Kidney epithelial cell (primary cell): ENCODE data around the gene SPATA2. TPM values are rescaled to one million over a fixed set of nuclear protein-coding genes. Genes with fewer than 3 reads are reported as not detected.

ENCODE experiments used
- DNase-seq: peaks from one replicate; pipeline ENCODE4 v3.0.0-alpha.2; 2010; ENCODE audit warnings: low read depth
- H3K27me3 ChIP-seq: 2 replicates; pipeline ENCODE4 v1.6.0; 2011; ENCODE audit warnings: low read length; ENCODE audit not compliant: control insufficient read depth, insufficient read depth
- H3K36me3 ChIP-seq: 2 replicates; pipeline ENCODE4 v1.5.1; 2011; ENCODE audit warnings: low read length; ENCODE audit not compliant: control insufficient read depth, insufficient read depth
- H3K4me3 ChIP-seq: 2 replicates; pipeline ENCODE4 v1.5.1; 2011; ENCODE audit warnings: low read depth, mild to moderate bottlenecking, control low read depth, low read length
- CTCF ChIP-seq: IDR thresholded peaks from 2 replicates; pipeline ENCODE4 v1.5.1; 2011; ENCODE audit warnings: mild to moderate bottlenecking, moderate library complexity, low read length, control low read depth, inconsistent platforms; ENCODE audit not compliant: insufficient read depth, poor library complexity, severe bottlenecking
- total RNA-seq: library from RNA; depleted of rRNA; stranded (reverse); fragments of >200 nt; gene quantifications from 2 replicates; pipeline ENCODE4 v1.2.3, GENCODE V29; 2015

Gene SPATA2
- total RNA-seq, 1 donor from 2014 or later = 3.9 TPM

DNA sequence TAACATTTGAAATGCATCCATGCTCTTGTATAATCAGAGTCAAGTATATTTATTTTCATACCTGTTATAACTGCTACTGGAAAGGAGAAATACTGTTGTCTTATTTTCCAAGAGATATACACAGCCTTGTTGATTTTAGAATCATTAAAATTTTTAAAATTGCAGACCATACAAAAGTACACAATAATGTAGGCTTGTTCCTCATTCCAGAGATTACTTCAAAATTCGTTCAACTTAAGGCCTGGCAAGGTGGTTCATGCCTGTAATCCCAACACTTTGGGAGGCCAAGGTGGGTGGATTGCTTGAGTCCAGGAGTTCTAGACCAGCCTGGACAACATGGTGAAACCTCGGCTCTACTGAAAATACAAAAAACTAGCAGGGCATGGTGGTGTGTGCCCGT lies 27.0 kb upstream of the SPATA2 start:
- Histone ChIP-seq H3K27me3 (no peaks in the 10 kb centered on the region), H3K36me3 (peaks cover 1% of the 10 kb centered on the region), H3K4me3 (no peak overlapping the region)
- no peak for TF ChIP-seq CTCF
- DNase-seq = no peak

GRCh38 chr20:49941456-49941855 lies 26.1 kb upstream of the SPATA2 start:
- no peaks in the 10 kb centered on the region for H3K27me3 ChIP-seq
- H3K4me3 ChIP-seq = no peak overlapping the region
- DNase-seq = no peak
- TF ChIP-seq CTCF = no peak
- peaks cover 1% of the 10 kb centered on the region for H3K36me3 ChIP-seq

GRCh38 chr20:49938173-49939163 lies 23.1 kb upstream of the SPATA2 start:
- Histone ChIP-seq H3K4me3 (no peak overlapping the region), H3K27me3 (no peaks in the 10 kb centered on the region), H3K36me3 (no peaks in the 10 kb centered on the region)
- no peak for DNase-seq
- TF ChIP-seq CTCF = no peak

DNA sequence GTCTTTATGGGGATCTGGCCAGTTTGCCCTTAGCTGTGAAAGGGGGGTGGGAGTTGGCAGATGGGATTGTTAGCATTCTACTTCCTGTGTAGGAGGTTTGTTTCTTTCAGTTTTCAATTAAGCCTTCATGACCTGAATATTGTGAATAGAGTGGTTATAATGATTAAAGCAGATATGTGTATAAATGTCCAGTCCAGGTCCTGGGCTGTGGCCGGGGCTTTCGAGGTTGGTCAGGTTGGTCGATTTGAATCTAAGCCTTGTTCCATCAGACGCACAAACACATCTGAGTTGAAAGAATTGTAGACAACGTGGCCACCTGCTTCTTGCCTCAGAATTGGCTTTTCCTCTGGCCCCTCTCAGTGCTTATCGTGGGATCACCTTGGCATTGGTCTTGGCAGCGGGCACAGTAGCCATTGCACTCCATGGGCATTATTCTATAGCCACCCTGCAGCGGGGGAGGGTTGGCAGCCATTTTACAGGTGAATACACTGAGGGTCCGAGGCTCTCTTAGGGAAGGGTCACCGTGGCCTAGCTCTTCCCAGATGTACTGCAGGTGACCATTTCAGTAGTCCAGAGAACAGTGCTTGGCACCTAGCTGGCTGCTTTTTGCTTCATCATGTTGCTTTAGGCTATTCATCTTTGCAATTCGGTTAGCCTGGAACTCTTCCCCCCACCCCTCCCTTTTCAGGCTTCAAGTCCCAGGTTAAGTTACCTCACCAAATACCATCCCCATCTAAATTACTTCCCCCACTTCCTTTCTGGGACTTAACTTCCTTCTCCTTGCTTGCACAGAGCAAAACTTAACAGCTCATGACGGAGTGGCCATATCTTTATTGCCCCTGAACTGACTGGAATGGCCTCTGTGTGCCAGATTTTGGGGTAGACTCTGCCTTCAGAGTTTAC lies 21.9 kb upstream of the SPATA2 start:
- Histone ChIP-seq H3K4me3 (peak overlapping the region; percentile 82), H3K36me3 (no peaks in the 10 kb centered on the region), H3K27me3 (no peaks in the 10 kb centered on the region)
- DNase-seq = no peak
- TF ChIP-seq CTCF = no peak

DNA sequence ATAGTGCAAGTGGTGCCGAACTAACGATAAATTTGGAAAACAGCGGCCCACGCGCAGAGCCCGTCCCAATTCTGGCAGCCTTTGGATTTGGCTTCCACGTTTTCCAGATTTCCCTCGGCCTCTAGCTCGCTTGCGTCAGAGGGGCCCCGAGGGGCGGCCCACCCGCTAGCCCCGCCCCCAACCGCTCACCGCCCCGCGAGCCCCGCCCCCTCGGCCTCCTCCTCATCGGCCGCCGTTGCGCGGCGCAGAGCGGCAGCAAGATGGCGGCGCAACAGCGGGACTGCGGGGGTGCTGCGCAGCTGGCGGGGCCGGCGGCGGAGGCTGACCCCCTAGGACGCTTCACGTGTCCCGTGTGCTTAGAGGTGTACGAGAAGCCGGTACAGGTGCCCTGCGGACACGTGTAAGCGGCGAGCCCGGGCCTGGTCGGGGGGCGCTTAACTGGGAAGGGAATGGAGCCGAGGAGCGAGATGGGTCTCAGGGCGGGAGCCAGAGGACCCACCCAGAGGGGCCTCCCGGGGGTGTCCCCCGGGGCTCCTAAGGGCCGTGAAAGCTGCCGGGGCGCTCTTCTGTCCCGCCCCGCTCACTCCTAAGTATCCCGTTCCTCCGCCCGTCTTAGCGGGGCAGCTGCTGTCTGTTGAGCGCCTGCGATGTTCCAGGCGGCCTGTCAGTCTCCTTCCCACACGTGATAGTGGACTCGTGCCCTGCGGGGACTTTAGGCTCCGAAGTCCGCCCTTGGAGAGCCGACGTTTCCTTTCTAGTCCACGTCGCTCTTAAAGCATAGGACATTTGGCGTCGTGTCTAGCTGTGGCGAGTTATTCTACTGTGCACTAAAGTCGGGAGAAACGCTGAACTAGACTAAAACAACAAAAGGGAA lies 21.1 kb upstream of the SPATA2 start, which contains the start of gene RNF114:
TSS of gene RNF114 (plus strand) at position 245 of the 874 bp plus-strand sequence. CDS start at position 261, 16 bp downstream.
- DNase-seq = no peak
- no peaks in the 10 kb centered on the region for H3K36me3 ChIP-seq
- peak within 1 kb of the TSS; percentile 82 for H3K4me3 ChIP-seq
- H3K27me3 ChIP-seq = no peaks in the 10 kb centered on the region
- TF ChIP-seq CTCF = no peak
